GM18861 (cell line): ENCODE results near the gene TMEM245.

Experiments
- ATAC-seq: cut with Tn5 transposase; IDR thresholded peaks from one replicate; pipeline ENCODE4 v1.9.1; 2021; ENCODE audit not compliant: unreplicated experiment

TMEM245 gene

GRCh38 chr9:109119439-109120203, at the start of gene TMEM245:
TSS of gene TMEM245 (minus strand) at chr9:109119947. CDS start at chr9:109119913, 34 bp downstream.
- ATAC-seq: peak; percentile 86

DNA sequence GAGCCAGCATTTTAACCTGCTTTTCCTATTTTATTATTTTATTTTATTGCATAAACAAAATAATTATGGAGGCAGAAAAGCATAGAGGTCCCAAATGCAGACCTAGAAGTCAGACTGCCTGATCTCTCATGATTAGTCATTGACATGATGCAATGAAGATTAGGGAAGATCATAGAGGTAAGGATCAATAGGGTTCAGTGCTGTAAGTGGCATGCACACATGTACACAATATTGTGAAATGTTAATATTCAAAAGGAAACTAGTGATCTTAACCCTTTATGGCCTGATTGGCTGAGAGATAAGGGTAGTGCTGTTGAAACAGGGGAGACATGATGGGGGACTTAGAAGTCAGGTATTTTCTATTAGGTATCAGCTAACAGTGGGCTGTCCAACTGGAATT, 48.4 kb upstream of the TMEM245 start:
- ATAC-seq: no peak

- no peak for ATAC-seq
Observed at GRCh38 chr9:109167716-109168115, 48.0 kb upstream of the TMEM245 start.

DNA sequence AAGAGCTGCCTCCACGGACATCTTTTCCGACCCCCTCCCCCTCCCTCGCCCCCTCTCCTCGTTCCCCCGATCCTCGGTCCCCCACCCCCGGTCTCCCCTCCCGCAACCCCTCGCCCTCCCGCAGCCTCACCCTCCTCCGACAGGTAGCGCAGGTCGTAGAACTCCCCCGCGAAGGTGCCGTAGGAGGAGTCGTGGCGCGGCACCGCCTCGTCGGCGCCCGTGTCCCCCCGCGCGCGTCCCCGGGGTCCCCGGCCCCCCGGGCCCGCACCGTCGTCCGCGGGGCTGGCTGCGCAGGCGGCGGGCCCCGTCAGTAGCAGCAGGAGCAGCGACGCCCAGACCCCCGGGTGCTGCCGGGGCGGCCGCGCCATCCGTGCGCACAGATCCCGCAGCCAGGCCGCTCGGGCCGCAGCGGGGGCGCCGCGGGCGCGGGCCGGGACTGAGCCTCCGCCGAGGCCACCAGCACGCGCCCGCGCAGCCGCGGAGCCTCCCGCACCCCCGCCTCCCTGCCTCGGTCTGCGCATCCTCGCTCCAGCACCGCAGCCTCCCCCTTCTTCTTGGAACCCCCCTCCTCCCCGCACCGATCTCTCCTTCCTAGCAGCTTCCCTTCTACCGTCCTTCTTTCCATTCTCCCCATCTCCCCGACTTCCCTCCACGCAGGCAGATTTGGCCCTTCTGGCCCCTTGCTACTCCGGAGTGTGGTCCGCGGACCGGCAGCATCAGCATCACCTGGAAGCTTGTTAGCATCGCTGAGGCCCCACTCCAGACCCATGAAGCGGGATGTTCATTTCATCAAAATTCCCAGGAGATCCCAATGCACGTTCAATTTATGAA, 47.2 kb upstream of the TMEM245 start, which contains the start of gene FRRS1L:
FRRS1L (minus strand) TSS at position 479 of the 831 bp plus-strand sequence; CDS start at position 368, 111 bp downstream.
- ATAC-seq: no peak

GRCh38 chr9:109166171-109166770, 46.5 kb upstream of the TMEM245 start:
- ATAC-seq: no peak

DNA sequence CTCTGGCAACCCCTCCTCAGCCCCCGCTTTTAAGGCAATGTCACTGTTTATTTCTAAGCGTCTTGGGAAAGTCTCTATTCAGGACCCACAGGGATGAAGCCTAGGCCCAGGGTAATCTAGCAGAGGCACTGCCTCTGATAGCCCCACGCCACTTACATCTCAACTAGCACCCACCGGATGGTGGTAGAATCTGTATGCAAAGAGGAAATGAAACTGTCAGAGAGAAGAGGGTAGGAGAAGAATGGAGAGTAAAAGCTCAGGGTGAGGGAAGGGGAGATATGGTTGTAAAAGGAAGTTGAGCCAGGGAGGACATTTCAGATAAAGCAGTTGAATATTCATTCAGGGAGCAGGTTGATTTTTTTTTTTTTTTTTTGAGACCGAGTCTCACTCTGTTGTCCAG, 44.3 kb upstream of the TMEM245 start:
- peak; percentile 93 for ATAC-seq

DNA sequence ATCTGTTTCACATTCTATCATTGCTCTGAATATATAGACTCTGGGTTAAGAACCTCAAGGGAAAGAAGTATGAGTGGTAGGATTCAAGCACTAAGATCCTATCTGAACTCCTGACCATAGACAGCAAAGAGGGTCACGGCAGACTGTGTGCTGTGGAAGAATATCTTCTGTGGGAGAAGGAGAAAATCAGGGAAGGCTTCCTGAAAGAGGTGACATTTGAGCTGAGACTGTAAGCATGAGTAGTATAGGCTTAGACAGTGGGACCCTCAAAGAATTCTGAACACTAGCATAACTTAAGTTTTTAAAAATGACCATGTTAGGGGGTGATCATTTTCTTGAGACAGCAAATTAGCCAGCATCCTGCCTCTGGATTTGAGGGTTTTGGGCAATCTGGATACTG, 43.4 kb upstream of the TMEM245 start:
- no peak for ATAC-seq

DNA sequence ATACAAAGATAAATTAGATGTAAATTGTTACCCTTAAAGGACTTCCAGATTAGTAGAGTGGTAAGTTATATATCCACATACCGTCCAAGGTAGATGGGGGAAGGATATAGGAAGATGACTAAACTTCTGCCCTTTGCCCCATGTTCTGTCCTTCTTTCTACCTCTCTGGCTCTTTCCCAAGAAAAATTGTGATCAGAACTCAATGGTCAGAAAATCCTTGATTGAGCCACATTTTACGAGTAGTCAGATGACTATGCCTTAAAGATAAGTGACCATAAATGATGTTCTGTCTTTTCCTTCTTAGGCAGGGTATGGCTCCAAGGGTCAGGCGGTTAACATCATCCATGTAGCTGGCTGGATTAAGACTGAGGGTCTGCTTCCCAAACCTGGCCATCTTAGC, 42.9 kb upstream of the TMEM245 start:
- no peak for ATAC-seq

DNA sequence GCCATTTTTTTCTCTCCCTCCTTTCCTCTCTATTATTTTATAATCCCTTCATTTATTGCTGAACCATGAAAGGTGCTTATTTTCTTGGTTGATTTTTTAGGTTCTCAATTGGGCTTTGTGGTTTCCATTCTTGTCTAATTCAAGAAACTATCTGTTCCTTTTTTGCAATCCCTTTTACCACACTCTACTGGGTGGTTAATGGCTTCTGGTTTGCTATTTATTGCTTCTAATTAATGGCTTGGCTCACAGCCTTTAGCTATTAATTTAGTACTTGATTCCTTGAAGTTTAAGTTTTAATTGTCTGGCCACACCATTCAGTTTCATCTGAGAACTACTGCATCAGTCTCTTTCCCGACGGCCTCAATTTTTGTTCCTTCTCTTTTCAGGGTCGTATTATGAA, 41.7 kb upstream of the TMEM245 start:
- no peak for ATAC-seq

GRCh38 chr9:109159583-109159982, 39.8 kb upstream of the TMEM245 start:
- ATAC-seq: no peak

DNA sequence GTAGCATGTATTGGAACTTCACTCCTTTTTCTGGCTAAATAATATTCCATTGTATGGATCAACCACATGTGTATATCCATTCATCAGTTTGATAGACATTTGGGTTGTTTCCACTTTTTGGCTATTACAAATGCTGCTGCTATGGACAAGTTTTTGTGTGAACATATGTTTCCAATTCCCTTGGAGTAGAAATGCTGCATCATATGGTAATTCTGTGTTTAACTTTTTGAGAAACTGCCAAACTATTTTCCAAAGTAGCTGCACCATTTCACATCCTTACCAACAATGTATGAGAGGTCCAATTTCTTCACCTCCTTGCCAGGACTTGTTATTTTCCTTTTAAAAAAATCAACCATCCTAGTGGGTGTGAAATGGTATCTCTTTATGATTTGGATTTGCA, 38.9 kb upstream of the TMEM245 start:
- no peak for ATAC-seq

DNA sequence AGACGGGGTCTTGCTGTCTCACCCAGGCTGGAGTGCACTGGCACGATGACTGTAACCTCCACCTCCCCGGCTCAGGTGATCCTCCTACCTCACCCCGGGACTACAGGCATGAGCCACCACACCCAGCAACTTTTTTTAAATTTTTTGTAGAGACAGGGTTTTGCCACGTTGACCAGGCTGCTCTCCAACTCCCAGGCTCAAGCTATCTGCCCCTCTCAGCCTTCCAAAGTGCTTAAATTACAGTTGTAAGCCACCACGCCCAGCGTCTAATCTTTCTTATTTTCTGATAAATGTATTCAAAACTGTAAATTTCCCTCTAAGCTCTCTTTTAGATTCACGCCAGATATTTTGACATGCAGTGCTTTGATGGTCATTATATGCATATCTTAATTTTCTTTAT, 37.0 kb upstream of the TMEM245 start:
- no peak for ATAC-seq

GRCh38 chr9:109150925-109151545, 31.3 kb upstream of the TMEM245 start:
- no peak for ATAC-seq

DNA sequence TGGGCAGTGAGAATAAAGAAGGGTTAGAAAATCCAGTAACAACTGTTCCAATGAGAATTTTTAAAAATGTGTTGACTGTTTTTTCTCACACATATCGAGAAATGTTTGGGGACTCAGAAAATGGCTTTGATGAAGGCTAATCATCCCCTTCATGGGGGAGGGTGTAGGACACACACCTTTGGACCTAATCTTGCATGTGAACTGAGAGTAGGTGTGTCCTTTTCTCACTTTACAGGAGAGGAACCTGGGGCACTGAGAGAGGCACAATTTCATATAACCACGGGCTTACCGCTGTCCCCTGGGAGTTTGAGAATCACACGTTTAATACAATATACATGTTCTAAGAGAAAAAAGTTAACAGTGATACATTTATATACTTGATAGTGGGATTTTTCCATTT, 30.0 kb upstream of the TMEM245 start:
- ATAC-seq: no peak

- ATAC-seq: no peak
Observed at GRCh38 chr9:109149089-109149488, 29.3 kb upstream of the TMEM245 start.

DNA sequence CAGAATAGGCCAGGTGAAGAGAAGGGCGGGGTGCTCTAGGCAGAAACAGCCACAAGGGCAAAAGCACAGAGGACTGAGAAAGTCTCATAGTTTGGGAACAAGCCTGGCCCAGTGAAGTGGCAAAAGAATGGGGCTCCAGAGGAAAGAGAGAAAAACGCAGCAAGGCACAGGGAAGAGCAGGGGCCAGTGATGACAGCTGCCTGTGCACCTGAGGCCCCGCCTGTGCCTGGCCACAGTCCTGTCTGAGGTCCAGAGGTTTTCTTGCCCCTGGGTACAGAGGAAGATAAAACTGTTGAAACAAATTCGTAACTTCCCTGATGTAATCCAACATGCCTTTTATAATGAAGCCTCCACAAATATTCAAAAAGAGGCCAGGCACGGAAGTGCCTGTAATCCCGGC, 25.3 kb upstream of the TMEM245 start:
- ATAC-seq: no peak

DNA sequence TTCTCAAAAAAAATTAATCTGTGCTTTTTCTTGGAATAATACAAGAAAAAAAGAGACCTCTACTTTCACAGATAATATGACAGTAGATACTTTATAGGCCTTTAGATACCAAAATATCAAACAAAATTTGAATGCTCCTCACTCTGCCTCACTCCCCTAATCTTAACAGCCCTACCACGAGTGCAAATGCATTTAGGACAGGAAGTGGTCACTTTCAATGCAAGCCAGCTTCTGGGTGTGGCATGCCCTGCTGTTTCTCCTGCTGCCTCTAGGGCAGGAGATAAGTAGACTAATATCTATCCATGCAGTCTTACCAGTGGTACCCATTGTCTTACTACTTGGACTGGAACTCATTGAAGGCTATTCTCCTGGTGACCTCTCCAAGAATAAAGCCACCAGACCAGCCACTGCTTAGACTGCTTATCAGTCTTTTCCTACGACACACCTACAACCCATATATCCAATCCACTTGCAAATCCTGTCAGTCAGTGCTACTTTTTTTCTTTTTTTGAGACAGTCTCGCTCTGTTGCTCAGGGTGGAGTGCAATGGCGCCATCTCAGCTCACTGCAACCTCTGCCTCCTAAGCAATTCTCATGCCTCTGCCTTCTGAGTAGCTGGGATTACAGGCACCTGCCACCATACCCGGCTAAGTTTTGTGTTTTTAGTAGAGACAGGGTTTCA, 24.3 kb upstream of the TMEM245 start:
- ATAC-seq: peak; percentile 97

DNA sequence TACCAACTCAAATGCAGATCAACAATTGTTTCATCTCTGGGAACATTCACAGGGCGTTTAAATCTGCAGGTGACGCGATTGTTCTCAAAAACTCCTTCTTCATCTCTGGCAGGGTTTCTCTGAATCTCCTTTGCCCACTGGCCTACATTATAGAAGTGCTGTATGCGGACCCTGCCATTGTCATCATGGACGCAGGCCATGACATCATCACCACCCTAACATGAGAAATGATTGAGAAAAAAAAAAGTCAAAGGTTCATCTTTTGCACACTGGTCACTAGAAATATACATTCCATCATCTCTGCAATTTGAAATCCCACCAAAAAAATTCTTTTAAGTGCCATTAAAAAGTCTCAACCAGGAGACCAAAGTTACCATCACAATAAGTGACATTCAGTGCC, 21.6 kb upstream of the TMEM245 start:
- no peak for ATAC-seq

GRCh38 chr9:109139851-109140250, 20.1 kb upstream of the TMEM245 start:
- no peak for ATAC-seq

GRCh38 chr9:109138421-109138820, 18.7 kb upstream of the TMEM245 start:
- ATAC-seq: no peak

- no peak for ATAC-seq
Observed at GRCh38 chr9:109134167-109134578, 14.4 kb upstream of the TMEM245 start.
